Measurements from ENCODE around the gene PAN3. TPM values are rescaled to one million over a fixed set of nuclear protein-coding genes. Genes with fewer than 3 reads are reported as not detected.

The PAN3 gene
- total RNA-seq, 1 experiment from 2014 or later = 48.5 TPM

GRCh38 chr13:28110414-28110813, 27.9 kb upstream of the PAN3 start:
- no peak overlapping the region for H3K4me3 Mint-ChIP-seq
- H2BK15ac ChIP-seq (ENCODE audit: low read depth, low read length) = no peak overlapping the region
- no peak overlapping the region for H3K18ac ChIP-seq (ENCODE audit: insufficient read length, low read depth, low read length)
- H2BK20ac ChIP-seq (ENCODE audit: low read depth, low read length, poor library complexity, severe bottlenecking) = no peak overlapping the region
- H3K23ac ChIP-seq (ENCODE audit: insufficient read length, low read depth, low read length) = no peak overlapping the region
- H3K79me2 ChIP-seq (ENCODE audit: insufficient read depth, low read length) = no peaks in the 10 kb centered on the region
- peaks cover 0 to 4% of the 10 kb centered on the region in 2 experiments; a peak in 1 of 4 replicates for H3K4me1 Mint-ChIP-seq
- H3K4ac ChIP-seq (ENCODE audit: low read depth, low read length) = no peak overlapping the region
- H2BK12ac ChIP-seq (ENCODE audit: insufficient read length, low read depth, low read length) = no peak overlapping the region
- no peaks in the 10 kb centered on the region for H3K27me3 ChIP-seq (ENCODE audit: insufficient read depth, low read length)
- no peak overlapping the region for H3T11ph ChIP-seq (ENCODE audit: low read length)
- no peak overlapping the region for H3K27ac ChIP-seq (ENCODE audit: insufficient read length, low read depth, low read length)
- no peaks in the 10 kb centered on the region for H3K79me1 ChIP-seq (ENCODE audit: insufficient read depth, low read depth, low read length, poor library complexity, severe bottlenecking)
- H3K9me3 ChIP-seq (ENCODE audit: control insufficient read depth, low read depth, low read length) = no peaks in the 10 kb centered on the region
- no CpG with 5 or more reads among the region's 3 CpGs for WGBS (ENCODE audit: extremely low coverage, insufficient read length, low lambda C conversion rate)
- no peak overlapping the region for H4K5ac ChIP-seq (ENCODE audit: insufficient read length, low read depth, low read length)
- no peaks in the 10 kb centered on the region; the same call in 1 of the 2 replicates for H3K27me3 Mint-ChIP-seq (ENCODE audit: low read depth)
- no peak overlapping the region for H3K9ac ChIP-seq (ENCODE audit: extremely low read depth, insufficient read length, low read length)
- TF ChIP-seq, protein P1, sequence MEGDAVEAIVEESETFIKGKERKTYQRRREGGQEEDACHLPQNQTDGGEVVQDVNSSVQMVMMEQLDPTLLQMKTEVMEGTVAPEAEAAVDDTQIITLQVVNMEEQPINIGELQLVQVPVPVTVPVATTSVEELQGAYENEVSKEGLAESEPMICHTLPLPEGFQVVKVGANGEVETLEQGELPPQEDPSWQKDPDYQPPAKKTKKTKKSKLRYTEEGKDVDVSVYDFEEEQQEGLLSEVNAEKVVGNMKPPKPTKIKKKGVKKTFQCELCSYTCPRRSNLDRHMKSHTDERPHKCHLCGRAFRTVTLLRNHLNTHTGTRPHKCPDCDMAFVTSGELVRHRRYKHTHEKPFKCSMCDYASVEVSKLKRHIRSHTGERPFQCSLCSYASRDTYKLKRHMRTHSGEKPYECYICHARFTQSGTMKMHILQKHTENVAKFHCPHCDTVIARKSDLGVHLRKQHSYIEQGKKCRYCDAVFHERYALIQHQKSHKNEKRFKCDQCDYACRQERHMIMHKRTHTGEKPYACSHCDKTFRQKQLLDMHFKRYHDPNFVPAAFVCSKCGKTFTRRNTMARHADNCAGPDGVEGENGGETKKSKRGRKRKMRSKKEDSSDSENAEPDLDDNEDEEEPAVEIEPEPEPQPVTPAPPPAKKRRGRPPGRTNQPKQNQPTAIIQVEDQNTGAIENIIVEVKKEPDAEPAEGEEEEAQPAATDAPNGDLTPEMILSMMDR (conservative IDR thresholded peaks at IDR 0.05) = no peak
- H4K20me1 ChIP-seq (ENCODE audit: control insufficient read depth, insufficient read depth, insufficient read length) = no peaks in the 10 kb centered on the region
- H3K56ac ChIP-seq (ENCODE audit: insufficient read length, low read depth, low read length) = no peak overlapping the region
- peaks cover 3% of the 10 kb centered on the region for H3K23me2 ChIP-seq (ENCODE audit: insufficient read length, low read depth, low read length, poor library complexity, severe bottlenecking)
- no peak overlapping the region for H3K4me2 ChIP-seq (ENCODE audit: insufficient read depth, insufficient read length, low read length)
- no peak overlapping the region for H3K27ac Mint-ChIP-seq
- no peak overlapping the region for H3K14ac ChIP-seq (ENCODE audit: insufficient read depth, low read length)
- H2BK5ac ChIP-seq (ENCODE audit: insufficient read length, low read length) = no peak overlapping the region
- no peak overlapping the region for H4K8ac ChIP-seq (replicated peaks; ENCODE audit: insufficient read length, low read depth, low read length)
- no peak overlapping the region for H2AFZ ChIP-seq (ENCODE audit: low read length)
- no peaks in the 10 kb centered on the region for H3K36me3 Mint-ChIP-seq (ENCODE audit: insufficient read depth in 1 of 3, low read depth in 3 of 3)
- no peak overlapping the region for H4K91ac ChIP-seq (ENCODE audit: insufficient read length, low read depth, low read length)
- no peaks in the 10 kb centered on the region for H3K9me3 Mint-ChIP-seq
- no peak for DNase-seq
- no peak overlapping the region for H2AK5ac ChIP-seq (ENCODE audit: insufficient read length, low read length)
- no peaks in the 10 kb centered on the region for H3K4me1 ChIP-seq (ENCODE audit: insufficient read depth, low read length)
- no peak overlapping the region for H2BK120ac ChIP-seq (ENCODE audit: low read depth, low read length, poor library complexity, severe bottlenecking)
